Keratinocyte (primary cell): ENCODE results near the gene P2RY10. TPM values are rescaled to one million over a fixed set of nuclear protein-coding genes. Genes with fewer than 3 reads are reported as not detected.

Experiments
- DNase-seq: peaks from one replicate; pipeline ENCODE4 v3.0.0-alpha.2; 2011; ENCODE audit warnings: low read depth, missing footprints, low spot score
- FAIRE-seq: peaks from 2 replicates; lab custom pipeline; 2011; peaks lifted over from hg19 to GRCh38; lab: Jason Lieb, UNC
- H2AFZ ChIP-seq: 2 replicates; pipeline ENCODE4 v1.6.0; 2012; ENCODE audit warnings: low read length, control low read depth, inconsistent platforms; ENCODE audit not compliant: control insufficient read depth
- H3K27ac ChIP-seq: 2 replicates; pipeline ENCODE4 v1.5.1; 2011; ENCODE audit warnings: low read length; ENCODE audit not compliant: control insufficient read depth, insufficient read depth
- H3K27me3 ChIP-seq: 3 replicates; pipeline ENCODE4 v1.6.0; 2011; ENCODE audit warnings: low read length; ENCODE audit not compliant: control insufficient read depth, insufficient read depth; ENCODE audit errors: extremely low read depth
- H3K36me3 ChIP-seq, 2 experiments: 2 replicates in 1 of 2; 3 replicates in 1 of 2; pipeline ENCODE4 v1.5.1; 2011; ENCODE audit warnings: low read length in 2 of 2, mild to moderate bottlenecking in 1 of 2; ENCODE audit not compliant: control insufficient read depth in 2 of 2, insufficient read depth in 2 of 2; ENCODE audit errors: extremely low read depth in 1 of 2
- H3K4me1 ChIP-seq: 3 replicates; pipeline ENCODE4 v1.5.1; 2011; ENCODE audit warnings: low read length; ENCODE audit not compliant: control insufficient read depth, insufficient read depth; ENCODE audit errors: extremely low read depth
- H3K4me2 ChIP-seq: 3 replicates; pipeline ENCODE4 v1.6.0; 2011; ENCODE audit warnings: low read depth, low read length; ENCODE audit not compliant: control insufficient read depth, insufficient read depth; ENCODE audit errors: extremely low read depth
- H3K4me3 ChIP-seq, 3 experiments: fragments of 200-600 bp in 1 of 3; sonication (generic) in 1 of 3; 2 replicates in 2 of 3; 3 replicates in 1 of 3; pipeline ENCODE4 v1.5.1; 2011 to 2016; ENCODE audit warnings: low read length in 3 of 3, mild to moderate bottlenecking in 3 of 3, control low read depth in 2 of 3, inconsistent platforms in 1 of 3, low read depth in 1 of 3, mixed read lengths in 1 of 3, mixed run types in 1 of 3, moderate library complexity in 1 of 3; ENCODE audit not compliant: control insufficient read depth in 2 of 3, insufficient read depth in 2 of 3; ENCODE audit errors: extremely low read depth in 1 of 3
- H3K79me2 ChIP-seq: 2 replicates; pipeline ENCODE4 v1.6.0; 2012; ENCODE audit warnings: low read length; ENCODE audit not compliant: control insufficient read depth, insufficient read depth
- H3K9ac ChIP-seq: 3 replicates; pipeline ENCODE4 v1.6.0; 2011; ENCODE audit warnings: low read length; ENCODE audit not compliant: control insufficient read depth, insufficient read depth; ENCODE audit errors: extremely low read depth
- H3K9me1 ChIP-seq: 3 replicates; pipeline ENCODE4 v1.6.0; 2011; ENCODE audit warnings: low read length; ENCODE audit not compliant: control insufficient read depth, insufficient read depth; ENCODE audit errors: extremely low read depth
- H3K9me3 ChIP-seq: 2 replicates; pipeline ENCODE4 v1.5.1; 2012; ENCODE audit warnings: low read depth, low read length; ENCODE audit not compliant: control insufficient read depth
- H4K20me1 ChIP-seq: 3 replicates; pipeline ENCODE4 v1.6.0; 2011; ENCODE audit warnings: low read length; ENCODE audit not compliant: control insufficient read depth, insufficient read depth; ENCODE audit errors: extremely low read depth
- CTCF ChIP-seq, 3 experiments: IDR thresholded peaks in 1 of 3; conservative IDR thresholded peaks in 1 of 3; optimal IDR thresholded peaks in 1 of 3; 2 replicates in 2 of 3; 3 replicates in 1 of 3; pipeline versions ENCODE3 to v1.5.1; 2011; ENCODE audit warnings: low read length in 3 of 3, mild to moderate bottlenecking in 3 of 3, moderate library complexity in 2 of 3, control low read depth in 1 of 3, inconsistent platforms in 1 of 3; ENCODE audit not compliant: insufficient read depth in 2 of 3; ENCODE audit errors: extremely low read depth in 1 of 3
- EZH2 ChIP-seq: IDR thresholded peaks from one replicate; pipeline ENCODE4 v1.6.1; 2012; ENCODE audit warnings: inconsistent platforms, mild to moderate bottlenecking, low read length, moderate library complexity
- dilution Hi-C: fragments of 300-500 bp; cut with MboI; formaldehyde crosslinking; loops from one replicate; pipeline ENCODE4 v1.7.0; 2020; ENCODE audit warnings: low sequenced_read_pairs; ENCODE audit not compliant: extremely low pct_ligation_motif_present
- polyA plus RNA-seq, 5 experiments: library from polyadenylated mRNA; depleted of rRNA in 3 of 5; stranded (reverse) in 3 of 5; stranded (forward) in 1 of 5; unstranded in 1 of 5; fragments of >200 nt; gene quantifications; 1 replicate in 1 of 5; 2 replicates in 3 of 5; 3 replicates in 1 of 5; pipeline versions ENCODE4 v1.2.1 to v1.2.3, GENCODE V29; 2011 to 2012; ENCODE audit warnings: missing spikeins in 2 of 5, low read depth in 1 of 5, low replicate concordance in 1 of 5

Gene P2RY10
- polyA plus RNA-seq, 1 donor (not counting 4 experiments of a cell fraction or from before 2014, with no cell fraction given) = not detected

GRCh38 chrX:78934866-78935265 is 10.3 kb upstream of the P2RY10 start:
- no peak overlapping the region for H3K27ac ChIP-seq
- no peaks in the 10 kb centered on the region for H3K36me3 ChIP-seq
- TF ChIP-seq EZH2 (no peak), CTCF (optimal IDR thresholded peaks at IDR 0.05 in 1 of 3, IDR thresholded peaks at IDR 0.05 in 1 of 3, conservative IDR thresholded peaks at IDR 0.05 in 1 of 3; ENCODE audit: extremely low read depth in 1 of 3, insufficient read depth in 2 of 3, low read length in 3 of 3) (no peak)
- no peaks in the 10 kb centered on the region for H3K4me1 ChIP-seq
- no peaks in the 10 kb centered on the region for H3K9me1 ChIP-seq
- no peak overlapping the region for H3K4me3 ChIP-seq
- H3K4me2 ChIP-seq = no peak overlapping the region
- H3K9ac ChIP-seq = no peak overlapping the region
- DNase-seq (no peak), FAIRE-seq (no peak)
- no peaks in the 10 kb centered on the region for H4K20me1 ChIP-seq
- dilution Hi-C loops = no loop called here
- H3K9me3 ChIP-seq = no peaks in the 10 kb centered on the region
- H3K27me3 ChIP-seq = no peaks in the 10 kb centered on the region
- H2AFZ ChIP-seq = no peak overlapping the region
- H3K79me2 ChIP-seq = no peaks in the 10 kb centered on the region

- no peak overlapping the region for H3K4me2 ChIP-seq
- dilution Hi-C loops = no loop called here
These were observed 840 bp upstream of the P2RY10 start for GRCh38 chrX:78944351-78944750.

More at GRCh38 chrX:78944351-78944750, 840 bp upstream of the P2RY10 start:
- no peak overlapping the region for H2AFZ ChIP-seq
- H3K4me3 ChIP-seq = no peak overlapping the region
- no peaks in the 10 kb centered on the region for H4K20me1 ChIP-seq
- no peak for FAIRE-seq
- H3K79me2 ChIP-seq = no peaks in the 10 kb centered on the region
- H3K9me1 ChIP-seq = no peaks in the 10 kb centered on the region
- DNase-seq = no peak
- TF ChIP-seq CTCF (optimal IDR thresholded peaks at IDR 0.05 in 1 of 3, IDR thresholded peaks at IDR 0.05 in 1 of 3, conservative IDR thresholded peaks at IDR 0.05 in 1 of 3; ENCODE audit: extremely low read depth in 1 of 3, insufficient read depth in 2 of 3, low read length in 3 of 3) (no peak), EZH2 (no peak)
- no peaks in the 10 kb centered on the region for H3K27me3 ChIP-seq
- no peak overlapping the region for H3K9ac ChIP-seq
- H3K27ac ChIP-seq = no peak overlapping the region
- no peaks in the 10 kb centered on the region for H3K36me3 ChIP-seq
- no peaks in the 10 kb centered on the region for H3K9me3 ChIP-seq
- no peaks in the 10 kb centered on the region for H3K4me1 ChIP-seq
